NCI-H2107 treated with DMSO at 0.1 percent for 48 hours (cell line): Measurements from ENCODE around the gene ANAPC4.

ENCODE experiments used
- DNase-seq: peaks from one replicate; lab custom pipeline; 2025; ENCODE audit not compliant: unreplicated experiment; lab: John Stamatoyannopoulos, UW

ANAPC4 gene

DNA sequence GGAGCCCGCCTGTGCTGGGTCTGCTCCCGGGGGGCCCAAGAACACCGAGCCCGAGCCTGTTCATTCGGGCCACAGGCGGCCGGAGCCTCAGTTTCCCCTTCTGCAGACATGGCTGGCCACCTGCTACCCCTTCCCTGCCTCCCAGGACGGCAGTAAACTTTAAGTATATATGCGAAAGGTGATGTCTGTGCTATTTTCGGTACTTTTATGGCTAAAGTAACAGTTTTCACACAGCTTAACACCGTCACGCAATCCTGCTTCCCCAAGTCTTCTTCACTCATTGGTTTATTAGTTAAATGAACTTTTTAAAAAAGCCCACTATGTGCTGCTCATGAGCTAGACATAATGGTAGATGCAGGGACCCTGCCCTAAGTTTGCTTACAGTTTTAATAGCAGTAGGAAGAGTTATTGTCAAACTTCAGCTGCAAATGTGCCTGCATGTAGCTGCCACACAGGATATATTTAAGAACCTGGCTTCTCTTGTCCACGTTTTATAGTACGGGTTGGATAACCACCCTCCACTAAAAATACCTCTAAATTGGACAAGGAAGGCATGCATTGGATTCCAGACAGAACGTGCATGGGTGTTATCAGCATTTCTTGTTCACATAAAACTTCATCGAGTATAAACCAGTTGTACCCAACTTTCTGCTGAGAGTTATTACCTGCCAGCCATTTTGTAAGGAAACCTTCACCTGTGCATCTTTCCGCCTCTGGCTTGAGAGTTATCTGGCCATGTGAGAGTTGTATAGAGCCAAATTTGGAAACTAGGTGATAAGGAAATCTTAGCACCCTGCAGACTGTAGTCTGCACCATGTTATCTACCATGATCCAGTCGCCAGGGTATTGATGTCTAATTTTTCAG, 741 bp downstream of the ANAPC4 start:
- DNase-seq: no peak

DNA sequence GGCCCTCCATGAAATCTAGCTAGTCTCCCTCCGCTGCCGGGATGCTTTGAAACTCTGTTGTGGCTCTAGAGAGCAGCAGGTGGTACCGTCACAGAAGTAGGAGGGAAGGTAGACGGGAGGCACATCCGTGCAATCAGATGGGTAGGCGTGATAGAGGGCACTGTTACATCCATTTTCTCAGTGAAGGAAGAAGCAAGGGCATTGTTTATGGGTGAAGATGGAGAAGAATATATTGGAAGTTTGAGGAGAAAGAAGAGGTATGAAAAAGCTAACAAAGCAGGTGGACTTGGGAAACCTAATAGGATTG, 1.3 kb downstream of the ANAPC4 start:
- DNase-seq: no peak

DNA sequence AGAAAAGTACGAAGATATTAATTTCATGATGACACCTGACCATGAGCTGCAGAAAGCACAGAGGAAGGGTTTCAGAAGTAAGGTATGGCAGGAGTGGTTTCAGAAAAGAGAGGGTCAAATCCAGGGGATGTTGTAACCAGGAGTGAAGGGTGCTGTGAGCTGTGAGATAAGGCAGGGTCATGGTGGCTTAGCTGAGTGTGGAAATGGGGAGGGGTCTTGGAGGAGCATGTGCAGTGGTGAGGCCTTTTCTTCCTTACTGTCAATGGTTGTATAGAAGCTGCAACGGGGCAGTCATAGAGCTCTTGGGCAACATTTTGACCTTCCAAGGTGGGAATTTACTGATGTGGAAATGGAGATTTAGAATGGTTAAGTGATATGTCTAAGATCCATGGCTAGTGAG, 2.5 kb downstream of the ANAPC4 start:
- DNase-seq: no peak

DNA sequence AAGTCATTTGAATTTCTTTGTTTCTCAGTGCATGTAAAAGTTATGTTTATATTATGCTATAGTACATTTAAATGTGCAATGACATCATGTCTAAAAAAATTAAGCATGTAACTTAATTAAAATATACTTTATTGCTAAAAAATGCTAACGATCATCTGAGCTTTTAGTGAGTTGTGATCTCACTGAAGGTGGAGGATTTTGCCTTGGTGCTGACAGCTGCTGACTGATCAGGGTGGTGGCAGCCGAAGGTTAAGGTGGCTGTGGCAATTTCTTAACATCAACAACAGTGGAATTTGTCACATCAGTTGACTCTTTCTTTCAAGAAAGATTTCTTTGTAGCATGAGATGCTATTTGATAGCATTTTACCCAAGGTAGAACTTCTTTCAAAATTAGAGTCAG, 6.6 kb downstream of the ANAPC4 start:
- no peak for DNase-seq

DNA sequence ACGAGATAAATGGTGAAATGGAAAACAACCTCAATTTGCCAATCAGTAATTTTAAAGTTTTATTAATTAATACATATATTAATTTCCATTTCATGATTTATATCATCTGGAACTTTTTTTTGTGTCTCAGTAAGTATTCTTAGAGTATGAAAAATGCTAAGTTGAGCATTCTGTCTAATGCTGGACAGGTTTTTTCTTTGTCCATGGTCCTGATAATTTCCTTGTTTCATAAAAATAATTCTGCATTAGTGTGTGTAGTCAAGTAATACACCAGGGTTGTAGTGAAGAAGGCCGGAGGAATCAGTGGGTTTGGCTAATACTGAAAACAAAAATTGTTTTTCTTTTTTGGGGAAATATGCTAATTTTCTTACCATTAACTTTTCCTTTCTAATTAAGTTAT, 9.9 kb downstream of the ANAPC4 start:
- no peak for DNase-seq

DNA sequence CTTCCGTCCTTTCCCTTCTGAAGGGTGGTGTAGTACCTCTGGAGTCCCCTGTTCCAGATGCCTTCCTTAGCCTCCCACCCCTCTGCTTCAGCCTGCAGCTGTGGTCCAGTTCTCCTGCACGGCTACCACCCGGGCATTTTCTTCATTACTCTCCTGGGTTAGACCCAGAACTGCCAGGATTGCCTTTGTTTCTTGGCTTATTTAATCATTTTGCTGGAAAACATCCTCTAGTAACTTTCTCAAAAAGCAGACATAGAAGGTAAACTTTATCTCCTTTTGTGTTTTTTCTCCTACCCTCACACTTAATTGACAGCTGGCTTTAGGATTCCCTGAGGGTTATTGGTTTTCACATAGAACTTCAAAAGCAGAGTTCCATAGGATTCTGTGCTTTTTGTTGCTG, 20.2 kb downstream of the ANAPC4 start:
- DNase-seq: no peak

DNA sequence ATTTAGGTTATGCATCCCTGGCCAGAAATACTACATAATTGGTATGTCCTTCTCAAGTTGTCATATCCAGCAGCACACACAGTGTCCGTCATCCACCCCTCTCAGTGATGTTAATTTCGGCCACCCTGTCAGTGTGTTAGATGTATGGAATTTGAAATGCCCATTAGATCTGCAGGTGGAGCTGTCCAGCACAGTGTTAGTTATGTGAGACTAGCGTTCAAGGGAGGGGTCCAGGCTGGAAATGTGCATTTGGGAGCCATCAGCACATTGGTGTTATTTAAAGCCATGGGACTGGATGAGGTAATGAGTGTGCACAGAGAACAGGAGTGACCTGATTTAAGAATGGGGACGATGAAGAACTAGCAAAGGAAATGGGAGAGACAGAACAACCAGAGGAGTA, 22.4 kb downstream of the ANAPC4 start:
- DNase-seq: no peak

DNA sequence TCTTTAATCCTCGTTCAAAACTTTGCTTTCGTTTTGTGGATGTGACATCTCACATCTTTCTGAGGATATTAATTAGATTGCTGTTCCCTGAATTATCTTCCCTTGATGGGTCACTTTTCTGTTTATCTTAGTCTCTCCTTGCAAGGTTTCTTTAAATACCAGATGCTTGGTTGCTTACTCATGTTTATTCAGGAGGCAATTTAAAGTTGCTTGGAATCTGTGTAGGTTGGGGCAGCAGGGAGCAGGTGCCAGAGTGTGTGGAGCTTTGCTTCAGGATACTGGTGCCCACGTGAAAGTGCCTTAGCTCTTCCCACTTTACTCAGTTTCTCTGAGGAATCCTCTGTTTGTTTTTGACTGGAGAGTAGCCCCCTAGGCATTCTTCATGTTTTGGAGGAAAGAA, 24.0 kb downstream of the ANAPC4 start:
- DNase-seq: no peak

DNA sequence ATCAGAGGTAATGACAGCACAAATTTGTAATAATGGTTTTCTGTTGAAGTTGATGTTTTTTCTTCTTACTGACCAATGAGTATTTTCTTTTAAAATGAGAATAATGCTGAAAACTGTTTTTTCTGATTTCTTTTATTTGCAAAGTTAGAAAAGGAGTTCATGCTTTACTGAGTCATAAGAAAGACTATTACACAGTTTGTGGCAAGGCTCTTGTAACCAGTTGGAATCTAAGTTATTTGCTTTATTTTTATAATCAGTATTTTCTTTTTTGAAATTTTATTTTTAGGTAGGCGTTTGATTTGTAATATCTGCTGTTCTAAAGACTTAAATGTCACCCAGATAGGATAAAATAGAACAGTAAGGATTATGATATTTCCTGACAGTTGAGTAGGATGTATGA, 25.5 kb downstream of the ANAPC4 start:
- DNase-seq: no peak

DNA sequence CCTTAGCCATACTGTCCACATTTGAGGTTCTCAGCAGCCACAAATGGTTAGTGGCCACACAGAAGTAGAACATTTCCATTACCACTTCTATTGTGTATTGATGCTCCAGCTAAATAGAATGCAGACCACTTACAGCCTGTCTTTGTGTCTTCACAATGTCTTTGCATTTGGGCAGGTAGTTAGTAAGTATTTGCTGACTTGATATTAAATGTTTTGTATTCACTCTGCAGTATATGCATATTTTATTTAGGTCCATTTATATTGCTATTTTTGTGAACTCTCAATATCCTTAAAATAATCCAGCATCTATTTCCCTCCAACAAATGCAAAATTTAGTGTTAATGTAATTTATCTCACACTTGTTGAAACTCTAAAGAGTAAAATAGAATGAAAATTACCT, 26.6 kb downstream of the ANAPC4 start:
- DNase-seq: no peak

DNA sequence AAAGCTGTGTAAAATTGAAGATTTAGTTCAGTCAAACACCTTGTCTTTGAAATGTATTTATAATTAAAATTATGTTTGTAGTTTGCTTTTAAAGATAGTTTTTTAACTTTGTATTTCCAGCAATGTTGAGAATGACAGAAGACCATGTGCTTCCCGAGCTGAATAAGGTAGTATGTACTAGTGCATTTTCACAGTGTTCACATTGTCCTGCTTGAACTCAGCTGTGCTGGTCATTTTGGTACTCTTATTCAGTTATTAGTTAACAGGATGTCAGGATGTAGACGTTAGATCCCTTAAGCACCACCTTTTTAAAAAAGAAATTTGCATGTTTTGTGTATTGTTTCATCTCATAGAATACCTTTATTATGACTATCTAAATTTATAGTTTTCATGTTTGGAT, 28.4 kb downstream of the ANAPC4 start:
- DNase-seq: no peak

DNA sequence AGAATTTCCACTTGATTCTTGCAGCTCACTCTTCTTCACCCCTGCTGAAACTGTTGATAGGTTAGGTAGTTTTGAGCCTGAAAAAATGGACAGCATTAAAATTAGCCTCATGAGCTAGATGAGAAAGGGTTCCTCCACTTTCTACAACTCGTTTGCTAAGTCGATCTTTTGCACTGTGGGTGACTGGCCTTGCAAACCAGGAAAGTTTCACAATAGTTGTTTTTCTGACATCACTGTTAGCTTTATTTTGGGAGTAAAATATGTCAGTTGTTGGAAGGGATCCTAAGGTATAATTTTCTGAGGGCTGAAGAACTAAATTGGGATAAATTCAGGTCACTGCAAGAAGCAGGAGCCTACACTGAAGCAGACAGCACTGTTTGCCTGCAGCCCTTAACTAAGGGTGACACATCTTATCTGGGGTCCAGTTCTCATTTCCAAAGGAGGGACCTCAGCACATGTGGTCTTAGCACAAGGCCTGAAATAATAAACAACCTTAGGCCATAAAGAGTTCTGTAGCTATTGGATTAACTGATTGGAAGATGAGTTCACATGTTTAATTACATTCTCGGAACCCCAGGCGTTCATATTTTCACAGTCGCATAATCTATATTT, 29.1 kb downstream of the ANAPC4 start:
- no peak for DNase-seq

DNA sequence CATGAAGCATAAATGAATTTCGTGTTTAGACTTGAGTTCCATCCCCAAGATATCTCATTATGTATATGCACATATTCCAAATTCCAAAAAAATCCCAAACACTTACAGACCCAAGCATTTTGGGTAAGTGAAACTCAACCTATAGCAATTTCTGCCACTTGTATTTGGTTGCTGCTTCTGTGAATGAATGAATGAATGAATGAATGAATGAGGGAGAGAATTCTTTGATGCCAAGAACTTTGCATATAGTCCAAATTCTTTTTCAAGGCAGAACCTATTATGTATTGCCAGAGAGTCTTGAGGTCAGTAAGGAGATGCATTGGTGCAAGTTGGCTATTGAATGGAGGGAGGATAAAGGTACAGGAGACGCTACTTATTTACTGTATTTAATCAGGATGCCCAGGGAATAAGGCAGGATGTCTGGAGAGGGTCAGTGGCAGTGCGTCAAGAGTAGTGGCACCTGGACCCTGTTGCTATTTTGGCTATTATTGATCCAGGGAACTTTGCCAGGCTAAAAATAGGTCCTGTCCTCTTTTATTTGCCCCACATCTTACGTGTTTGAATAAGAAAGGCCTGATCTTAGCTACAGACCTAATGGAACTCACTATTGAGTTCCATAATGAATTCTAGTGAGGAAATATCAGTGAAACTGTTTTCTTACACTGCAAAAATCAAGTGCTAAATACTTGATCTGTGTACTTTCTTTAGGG, 33.9 kb downstream of the ANAPC4 start:
- DNase-seq: no peak

DNA sequence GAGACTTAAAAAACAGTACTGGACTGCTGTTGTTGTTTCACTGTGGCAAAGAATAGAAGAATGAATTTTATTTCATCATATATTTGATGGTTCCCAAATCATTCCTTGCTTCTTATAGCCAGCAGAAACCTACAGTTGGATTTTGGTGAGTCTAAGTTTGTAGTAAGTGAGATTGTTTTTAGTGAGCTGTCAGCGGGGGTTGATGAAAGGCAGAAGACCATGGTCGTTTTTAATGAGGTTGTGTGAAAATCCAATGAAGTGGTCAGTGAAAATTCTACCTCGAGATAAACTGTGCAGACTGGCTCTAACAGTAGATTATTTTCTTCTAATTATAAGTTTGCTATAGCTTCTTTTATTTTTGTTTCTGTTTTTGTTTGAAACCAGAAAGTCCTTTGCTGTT, 36.2 kb downstream of the ANAPC4 start:
- DNase-seq: no peak

DNA sequence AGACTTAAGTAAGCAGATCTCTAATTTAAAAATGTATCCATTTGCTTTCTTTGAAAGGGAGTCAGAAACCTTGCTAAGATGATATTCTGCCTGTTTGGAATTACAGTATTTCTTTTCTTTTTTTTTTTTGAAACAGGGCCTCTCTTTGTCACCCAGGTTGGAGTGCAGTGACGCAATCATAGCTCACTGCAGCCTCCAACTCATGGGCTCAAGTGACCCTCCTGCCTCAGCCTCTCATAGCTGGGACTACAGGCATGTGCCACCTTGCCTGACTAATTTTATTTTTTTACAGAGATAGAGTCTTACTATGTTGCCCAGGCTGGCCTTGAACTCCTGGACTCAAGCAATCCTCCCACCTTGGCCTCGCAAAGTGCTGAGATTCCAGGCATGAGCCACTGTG, 40.0 kb downstream of the ANAPC4 start:
- no peak for DNase-seq

DNA sequence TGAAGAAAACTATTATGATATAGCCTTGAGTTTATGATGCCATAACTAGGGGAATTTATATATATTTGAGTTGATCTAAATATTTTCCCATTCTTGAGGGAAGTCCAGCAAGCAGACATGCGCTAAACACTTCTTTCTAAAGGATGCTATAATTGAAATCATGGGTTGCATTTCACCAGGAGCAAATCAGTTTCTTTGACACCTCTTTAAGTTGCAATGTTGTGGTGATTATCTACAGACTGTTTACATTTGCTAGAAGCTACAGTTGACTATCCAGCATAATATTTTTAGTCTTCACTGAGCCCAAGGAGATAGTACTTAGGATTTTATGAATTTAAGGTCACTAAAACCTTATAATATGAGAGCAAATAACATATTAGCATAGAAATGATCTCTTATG, 43.9 kb downstream of the ANAPC4 start:
- no peak for DNase-seq

DNA sequence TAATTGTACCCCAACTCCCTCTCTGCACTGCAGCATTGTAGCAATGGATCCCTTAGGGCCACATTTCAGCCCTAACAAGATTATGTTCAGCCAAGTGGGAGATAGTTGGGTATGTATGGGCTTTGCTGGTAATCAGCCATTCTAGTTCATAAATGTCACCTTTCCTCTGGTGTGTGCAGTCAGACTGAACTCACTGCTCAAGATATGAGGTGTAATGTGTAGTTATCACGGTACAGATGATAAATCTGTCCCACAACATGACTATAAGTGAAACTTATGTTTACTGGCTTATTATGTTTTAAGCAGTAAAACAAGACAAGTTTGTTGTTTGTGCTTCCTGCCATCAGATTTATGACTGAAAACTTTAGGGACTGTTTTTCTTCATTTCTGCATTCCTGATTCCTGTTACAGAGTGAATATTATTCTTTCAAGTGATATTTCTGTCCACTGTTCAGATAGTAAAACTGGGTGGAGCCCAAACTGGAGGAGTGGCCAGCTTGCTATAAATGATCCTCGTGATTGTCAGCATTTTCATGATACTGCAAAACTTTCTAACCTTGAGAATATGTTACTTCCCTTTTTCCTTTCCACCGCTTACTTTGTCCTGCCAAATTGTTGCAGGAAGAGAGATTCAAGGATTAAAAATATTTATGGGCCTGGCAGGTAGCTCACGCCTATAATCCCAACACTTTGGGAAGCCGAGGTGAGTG, 44.9 kb downstream of the ANAPC4 start:
- DNase-seq: no peak

DNA sequence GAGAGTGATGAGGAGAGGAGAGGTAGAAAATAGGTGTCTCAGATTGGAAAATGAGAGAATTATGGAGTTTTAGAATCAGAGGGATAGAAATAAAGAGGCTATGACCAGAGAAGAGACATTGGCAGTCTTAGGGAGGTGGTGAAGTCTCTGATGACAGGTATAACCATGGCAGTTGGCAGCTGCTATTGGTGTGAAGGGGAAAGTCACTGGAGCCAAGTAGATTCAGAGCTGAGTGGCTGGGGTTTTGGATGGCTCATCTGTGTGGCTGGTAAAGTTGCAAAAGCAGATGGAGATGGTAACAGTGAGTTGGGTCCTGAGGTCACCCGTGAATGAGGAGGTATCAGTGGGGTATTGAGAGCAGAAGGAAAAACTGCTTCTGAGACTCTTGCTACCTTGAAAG, 46.5 kb downstream of the ANAPC4 start:
- DNase-seq: no peak

DNA sequence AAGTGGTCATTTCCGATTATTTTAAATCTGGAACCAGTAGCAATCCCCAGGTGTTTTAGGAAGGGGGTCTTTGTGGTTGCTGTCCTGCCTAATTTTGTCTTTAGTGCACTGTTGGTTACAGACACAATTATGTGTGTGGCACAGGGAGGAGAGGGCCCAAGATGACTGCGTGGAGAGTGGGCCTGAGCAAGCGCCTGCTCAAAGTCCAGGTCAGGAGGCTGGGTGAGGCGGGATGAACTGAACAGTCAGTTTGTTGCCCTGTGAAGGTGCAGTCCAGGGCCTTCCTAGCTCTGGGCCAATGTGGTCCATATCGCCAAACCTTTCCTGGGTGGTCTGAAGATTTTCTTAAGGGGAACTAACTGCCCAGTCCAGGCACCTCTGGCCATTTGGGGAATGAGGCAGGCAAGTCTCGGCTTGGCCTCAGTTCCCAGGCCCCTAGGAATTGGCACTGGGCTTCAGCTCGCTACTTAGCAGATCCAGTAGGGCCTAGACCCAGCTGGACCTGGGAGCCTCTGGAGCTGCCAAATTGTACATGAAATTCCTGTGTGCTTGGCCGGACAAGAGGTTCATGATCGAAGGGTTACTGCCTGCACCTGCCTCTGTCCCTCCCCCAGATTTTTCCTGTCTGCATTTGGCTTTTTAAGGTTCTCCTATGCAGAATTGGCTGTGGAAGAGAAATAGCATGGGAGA, 47.6 kb downstream of the ANAPC4 start:
- no peak for DNase-seq

DNA sequence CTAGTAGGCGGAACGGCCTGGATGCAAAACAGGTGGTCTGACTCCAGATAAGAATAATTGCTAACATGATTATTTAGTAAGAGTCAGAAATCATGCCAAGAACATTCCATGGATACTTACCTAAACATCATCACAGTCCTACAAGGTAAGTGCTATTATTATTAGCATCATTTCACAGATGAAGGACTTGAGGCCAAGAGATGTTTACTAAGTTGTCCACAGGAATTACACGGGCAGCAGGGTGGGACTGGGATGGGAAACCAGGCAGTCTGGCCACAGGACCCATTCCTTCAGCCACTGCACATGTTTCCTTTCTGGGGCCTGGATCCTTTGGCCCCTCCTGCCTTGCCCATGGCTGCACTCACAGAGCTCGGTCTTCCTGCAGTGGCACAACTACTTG, 48.3 kb downstream of the ANAPC4 start:
- DNase-seq: no peak

DNA sequence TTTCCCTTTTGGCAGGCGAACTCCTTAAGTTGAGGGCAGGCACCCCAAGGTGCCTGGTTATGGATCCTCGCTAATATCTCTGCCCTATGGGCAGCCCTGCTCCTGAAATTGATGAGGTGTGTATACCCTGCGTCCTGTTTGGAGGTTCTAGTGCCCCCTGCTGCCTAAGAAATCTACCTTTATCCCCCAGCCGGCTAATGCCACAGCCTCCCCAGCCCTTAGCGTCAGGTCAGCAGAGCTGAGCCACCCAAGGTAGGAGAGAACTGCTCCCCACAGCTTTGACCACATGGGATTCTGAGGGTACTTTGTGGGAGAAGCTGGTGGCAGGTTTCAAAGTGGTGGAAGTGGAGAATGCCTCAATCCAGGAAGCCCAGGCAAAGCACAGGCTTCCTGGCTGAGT, 50.8 kb downstream of the ANAPC4 start:
- DNase-seq: no peak
